ENCODE measurements around the gene NIT1. TPM values are rescaled to one million over a fixed set of nuclear protein-coding genes. Genes with fewer than 3 reads are reported as not detected.
A peak's percentile ranks its signal among the peaks of the same experiment; 100 is the strongest.

The NIT1 gene
- total and polyA plus RNA-seq, 10 of the 15 experiments (the other 5 are each of a cell fraction or from before 2014, with no cell fraction given), result 19.2 to 54.4 (median 28.3) TPM

DNA sequence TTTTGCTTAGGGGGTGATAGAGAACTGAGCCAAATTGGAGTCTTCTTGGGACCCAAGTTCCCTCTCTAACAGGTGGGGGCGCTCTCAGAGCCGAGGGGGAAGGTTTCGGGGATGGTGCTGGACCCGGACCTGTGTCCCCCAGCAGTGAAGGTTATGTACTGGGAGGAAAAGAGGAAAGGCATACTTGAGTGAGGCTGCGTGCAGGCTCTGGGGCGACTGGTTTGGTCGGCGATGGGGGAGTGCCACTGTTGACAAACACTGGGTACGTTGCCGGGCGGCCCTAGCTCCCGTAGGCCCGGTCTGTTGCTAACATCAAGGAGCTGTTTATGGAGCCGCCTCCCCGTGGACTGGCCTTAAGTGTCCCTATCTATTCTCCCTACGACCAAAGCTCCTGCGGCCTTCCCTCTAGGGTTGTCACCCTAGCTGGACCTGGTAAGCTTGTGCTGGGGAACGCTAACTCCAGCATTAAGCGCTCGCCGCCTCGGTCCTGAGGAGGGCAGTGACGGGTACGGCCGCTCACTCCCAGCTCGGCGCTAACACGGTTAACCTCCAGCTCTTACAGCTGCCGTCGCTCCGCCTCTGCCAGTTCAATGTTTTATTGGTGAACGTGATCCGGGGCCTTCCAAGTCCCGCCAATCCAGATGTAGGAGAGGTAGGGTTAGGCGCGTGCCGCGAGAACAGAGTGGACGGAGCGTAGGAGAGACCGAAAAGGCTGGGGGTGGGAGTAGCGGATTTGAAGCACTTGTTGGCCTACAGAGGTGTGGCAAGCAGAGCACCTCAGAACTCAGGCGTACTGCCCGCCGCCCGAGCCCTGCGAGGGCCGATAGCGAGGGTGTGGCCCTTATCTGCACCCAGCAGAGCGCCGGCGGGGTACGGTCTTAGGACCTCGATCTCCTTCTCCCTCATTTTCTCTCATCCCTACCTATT is 48.1 kb downstream of the NIT1 start, which contains the start of gene PPOX (continued):
- TF ChIP-seq RAD21 (IDR thresholded peaks at IDR 0.05; ENCODE audit: insufficient read depth, low read depth, low read length) (peak; percentile 26; the same call in 1 of the 2 replicates), CREM (IDR thresholded peaks at IDR 0.05; ENCODE audit: low read depth) (peak; percentile 51; the same call in 1 of the 2 replicates), SP1 (IDR thresholded peaks at IDR 0.05; ENCODE audit: low read depth, low read length) (peak; percentile 85), ZNF217 (IDR thresholded peaks at IDR 0.05) (no peak), HDAC2 (IDR thresholded peaks at IDR 0.05) (no peak), EGR1 (IDR thresholded peaks at IDR 0.05; ENCODE audit: borderline replicate concordance in 1 of 2, low read depth in 2 of 2, low read length in 2 of 2) (peak in 1 of 2 experiments; percentile 21; a peak in 1 of 3 replicates), RCOR1 (conservative IDR thresholded peaks at IDR 0.05; ENCODE audit: low read depth, low read length) (peak; percentile 91; the same call in 1 of the 2 replicates), ATF7 (IDR thresholded peaks at IDR 0.05; ENCODE audit: low read depth) (peak; percentile 22; the same call in 1 of the 2 replicates), MEF2A (IDR thresholded peaks at IDR 0.05; ENCODE audit: insufficient read depth, low read depth, low read length) (no peak), PAX5 (IDR thresholded peaks at IDR 0.05; ENCODE audit: borderline replicate concordance, low read depth, low read length) (no peak), EZH2 (IDR thresholded peaks at IDR 0.05; ENCODE audit: borderline replicate concordance, control insufficient read depth, low read depth, low read length) (no peak), JUNB (IDR thresholded peaks at IDR 0.05) (no peak), LARP7 (IDR thresholded peaks at IDR 0.05) (peak; percentile 89), NR2C1 (IDR thresholded peaks at IDR 0.05) (no peak), PAX8 (IDR thresholded peaks at IDR 0.05) (no peak), STAT1 (conservative IDR thresholded peaks at IDR 0.05) (no peak), MEF2B (IDR thresholded peaks at IDR 0.05; ENCODE audit: partially characterized antibody, poor library complexity, severe bottlenecking) (peak; percentile 22), NR2F1 (conservative IDR thresholded peaks at IDR 0.05) (no peak; the same call in 1 of the 2 replicates), ZNF207 (IDR thresholded peaks at IDR 0.05; ENCODE audit: borderline replicate concordance) (peak; percentile 58; the same call in 1 of the 2 replicates), CHD4 (IDR thresholded peaks at IDR 0.05) (no peak), SMAD5 (IDR thresholded peaks at IDR 0.05; ENCODE audit: low read depth) (peak; percentile 52; the same call in 1 of the 2 replicates), KLF5 (IDR thresholded peaks at IDR 0.05; ENCODE audit: partially characterized antibody) (peak; percentile 73)
- TF ChIP-seq, protein P1, sequence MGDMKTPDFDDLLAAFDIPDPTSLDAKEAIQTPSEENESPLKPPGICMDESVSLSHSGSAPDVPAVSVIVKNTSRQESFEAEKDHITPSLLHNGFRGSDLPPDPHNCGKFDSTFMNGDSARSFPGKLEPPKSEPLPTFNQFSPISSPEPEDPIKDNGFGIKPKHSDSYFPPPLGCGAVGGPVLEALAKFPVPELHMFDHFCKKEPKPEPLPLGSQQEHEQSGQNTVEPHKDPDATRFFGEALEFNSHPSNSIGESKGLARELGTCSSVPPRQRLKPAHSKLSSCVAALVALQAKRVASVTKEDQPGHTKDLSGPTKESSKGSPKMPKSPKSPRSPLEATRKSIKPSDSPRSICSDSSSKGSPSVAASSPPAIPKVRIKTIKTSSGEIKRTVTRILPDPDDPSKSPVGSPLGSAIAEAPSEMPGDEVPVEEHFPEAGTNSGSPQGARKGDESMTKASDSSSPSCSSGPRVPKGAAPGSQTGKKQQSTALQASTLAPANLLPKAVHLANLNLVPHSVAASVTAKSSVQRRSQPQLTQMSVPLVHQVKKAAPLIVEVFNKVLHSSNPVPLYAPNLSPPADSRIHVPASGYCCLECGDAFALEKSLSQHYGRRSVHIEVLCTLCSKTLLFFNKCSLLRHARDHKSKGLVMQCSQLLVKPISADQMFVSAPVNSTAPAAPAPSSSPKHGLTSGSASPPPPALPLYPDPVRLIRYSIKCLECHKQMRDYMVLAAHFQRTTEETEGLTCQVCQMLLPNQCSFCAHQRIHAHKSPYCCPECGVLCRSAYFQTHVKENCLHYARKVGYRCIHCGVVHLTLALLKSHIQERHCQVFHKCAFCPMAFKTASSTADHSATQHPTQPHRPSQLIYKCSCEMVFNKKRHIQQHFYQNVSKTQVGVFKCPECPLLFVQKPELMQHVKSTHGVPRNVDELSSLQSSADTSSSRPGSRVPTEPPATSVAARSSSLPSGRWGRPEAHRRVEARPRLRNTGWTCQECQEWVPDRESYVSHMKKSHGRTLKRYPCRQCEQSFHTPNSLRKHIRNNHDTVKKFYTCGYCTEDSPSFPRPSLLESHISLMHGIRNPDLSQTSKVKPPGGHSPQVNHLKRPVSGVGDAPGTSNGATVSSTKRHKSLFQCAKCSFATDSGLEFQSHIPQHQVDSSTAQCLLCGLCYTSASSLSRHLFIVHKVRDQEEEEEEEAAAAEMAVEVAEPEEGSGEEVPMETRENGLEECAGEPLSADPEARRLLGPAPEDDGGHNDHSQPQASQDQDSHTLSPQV (IDR thresholded peaks at IDR 0.05), result no peak
- TF ChIP-seq, protein P2, sequence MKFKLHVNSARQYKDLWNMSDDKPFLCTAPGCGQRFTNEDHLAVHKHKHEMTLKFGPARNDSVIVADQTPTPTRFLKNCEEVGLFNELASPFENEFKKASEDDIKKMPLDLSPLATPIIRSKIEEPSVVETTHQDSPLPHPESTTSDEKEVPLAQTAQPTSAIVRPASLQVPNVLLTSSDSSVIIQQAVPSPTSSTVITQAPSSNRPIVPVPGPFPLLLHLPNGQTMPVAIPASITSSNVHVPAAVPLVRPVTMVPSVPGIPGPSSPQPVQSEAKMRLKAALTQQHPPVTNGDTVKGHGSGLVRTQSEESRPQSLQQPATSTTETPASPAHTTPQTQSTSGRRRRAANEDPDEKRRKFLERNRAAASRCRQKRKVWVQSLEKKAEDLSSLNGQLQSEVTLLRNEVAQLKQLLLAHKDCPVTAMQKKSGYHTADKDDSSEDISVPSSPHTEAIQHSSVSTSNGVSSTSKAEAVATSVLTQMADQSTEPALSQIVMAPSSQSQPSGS (IDR thresholded peaks at IDR 0.05; ENCODE audit: low read length), result no peak
- TF ChIP-seq, protein P3, sequence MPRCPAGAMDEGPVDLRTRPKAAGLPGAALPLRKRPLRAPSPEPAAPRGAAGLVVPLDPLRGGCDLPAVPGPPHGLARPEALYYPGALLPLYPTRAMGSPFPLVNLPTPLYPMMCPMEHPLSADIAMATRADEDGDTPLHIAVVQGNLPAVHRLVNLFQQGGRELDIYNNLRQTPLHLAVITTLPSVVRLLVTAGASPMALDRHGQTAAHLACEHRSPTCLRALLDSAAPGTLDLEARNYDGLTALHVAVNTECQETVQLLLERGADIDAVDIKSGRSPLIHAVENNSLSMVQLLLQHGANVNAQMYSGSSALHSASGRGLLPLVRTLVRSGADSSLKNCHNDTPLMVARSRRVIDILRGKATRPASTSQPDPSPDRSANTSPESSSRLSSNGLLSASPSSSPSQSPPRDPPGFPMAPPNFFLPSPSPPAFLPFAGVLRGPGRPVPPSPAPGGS (IDR thresholded peaks at IDR 0.05; ENCODE audit: borderline replicate concordance, insufficient read depth, low read depth, low read length, poor library complexity, severe bottlenecking), result no peak

All from GM12878 (cell line).